GM12878 (cell line): Measurements from ENCODE around the gene CDH5.

ENCODE experiments used
- CTCF ChIP-seq, 3 experiments: IDR thresholded peaks in 2 of 3; conservative IDR thresholded peaks in 1 of 3; 2 replicates each; pipeline ENCODE4 v1.5.1; 2011; ENCODE audit warnings: low read depth in 3 of 3, low read length in 3 of 3, mild to moderate bottlenecking in 3 of 3, control low read depth in 2 of 3, moderate library complexity in 2 of 3, inconsistent platforms in 1 of 3, mixed read lengths in 1 of 3; ENCODE audit not compliant: control insufficient read depth in 2 of 3, insufficient read depth in 1 of 3; ENCODE audit errors: extremely low read depth in 1 of 3
- EP300 ChIP-seq, 2 experiments: fragments of 150-350 bp in 1 of 2; IDR thresholded peaks; 2 replicates each; pipeline ENCODE4 v1.6.1; 2011 to 2012; ENCODE audit warnings: low read depth in 2 of 2, low read length in 2 of 2, borderline replicate concordance in 1 of 2, improper control_type of control experiment in 1 of 2, inconsistent platforms in 1 of 2; ENCODE audit not compliant: control insufficient read depth in 1 of 2
- HDAC6 ChIP-seq: fragments of 200-600 bp; sonication (generic); IDR thresholded peaks from one replicate; pipeline ENCODE4 v1.8.0; 2017; ENCODE audit warnings: antibody characterized with exemption; ENCODE audit not compliant: unreplicated experiment
- RELA ChIP-seq: fragments of 450-650 bp; IDR thresholded peaks from 2 replicates; pipeline ENCODE4 v1.8.0; 2014; ENCODE audit warnings: borderline replicate concordance; ENCODE audit not compliant: partially characterized antibody
- RFX5 ChIP-seq: IDR thresholded peaks from 2 replicates; pipeline ENCODE4 v1.6.1; 2011; ENCODE audit warnings: low read depth, low read length, improper control_type of control experiment

- TF ChIP-seq CTCF (IDR thresholded peaks at IDR 0.05 in 2 of 3, conservative IDR thresholded peaks at IDR 0.05 in 1 of 3; ENCODE audit: control insufficient read depth in 2 of 3, extremely low read depth in 1 of 3, insufficient read depth in 1 of 3, low read depth in 3 of 3, low read length in 3 of 3) (no peak), HDAC6 (no peak), RFX5 (no peak), RELA (no peak), EP300 (IDR thresholded peaks at IDR 0.05; ENCODE audit: borderline replicate concordance in 1 of 2, control insufficient read depth in 1 of 2, low read depth in 2 of 2, low read length in 2 of 2) (no peak)
Measured at GRCh38 chr16:66328282-66328681, 38.2 kb upstream of the CDH5 start.
